Common myeloid progenitor, CD34-positive (primary cell): ENCODE measurements around the gene QKI.

ENCODE experiments used
- CTCF ChIA-PET: fragments of 350-600 bp; sonication (Branson Sonifier 250); formaldehyde crosslinking; loops from one replicate; lab custom pipeline; 2021; ENCODE audit warnings: antibody characterized with exemption; lab: Charles Lee
- POLR2A ChIA-PET: fragments of 350-600 bp; sonication (Branson Sonifier 250); formaldehyde crosslinking; loops from one replicate; lab custom pipeline; 2021; ENCODE audit warnings: antibody characterized with exemption; lab: Charles Lee
- DNase-seq, 3 donors: peaks; one replicate each; pipeline versions ENCODE4 v3.0.0 to v3.0.0-alpha.2; 2013
- H3K27ac ChIP-seq, 2 experiments: 1 replicate in 1 of 2; 2 replicates in 1 of 2; pipeline ENCODE4 v1.7.0; 2013; ENCODE audit warnings: inconsistent platforms in 2 of 2, low read length in 2 of 2, mild to moderate bottlenecking in 2 of 2, low read depth in 1 of 2, moderate library complexity in 1 of 2; ENCODE audit not compliant: severe bottlenecking in 2 of 2, insufficient read depth in 1 of 2, poor library complexity in 1 of 2
- H3K27me3 ChIP-seq, 5 experiments: replicated peaks in 2 of 5; 1 replicate in 3 of 5; 2 replicates in 2 of 5; pipeline versions ENCODE4 v1.6.1 to v1.7.0; 2013; ENCODE audit warnings: low read length in 4 of 5, mild to moderate bottlenecking in 2 of 5, moderate library complexity in 2 of 5, inconsistent platforms in 1 of 5; ENCODE audit not compliant: insufficient read depth in 5 of 5, control insufficient read depth in 4 of 5
- H3K36me3 ChIP-seq, 4 experiments: 1 replicate in 2 of 4; 2 replicates in 2 of 4; pipeline versions ENCODE4 v1.6.1 to v1.7.0; 2013; ENCODE audit warnings: low read length in 3 of 4, control low read depth in 1 of 4, mild to moderate bottlenecking in 1 of 4; ENCODE audit not compliant: control insufficient read depth in 4 of 4, insufficient read depth in 4 of 4
- H3K4me1 ChIP-seq, 4 experiments: 1 replicate in 3 of 4; 2 replicates in 1 of 4; pipeline versions ENCODE4 v1.6.1 to v1.7.1; 2013; ENCODE audit warnings: low read length in 3 of 4, mild to moderate bottlenecking in 3 of 4, control low read depth in 1 of 4, inconsistent platforms in 1 of 4, moderate library complexity in 1 of 4; ENCODE audit not compliant: control insufficient read depth in 4 of 4, insufficient read depth in 4 of 4; ENCODE audit errors: control extremely low read depth in 1 of 4
- H3K4me3 ChIP-seq, 7 experiments: 1 replicate in 4 of 7; 2 replicates in 3 of 7; pipeline versions ENCODE4 v1.5.1 to v1.7.0; 2013; ENCODE audit warnings: mild to moderate bottlenecking in 7 of 7, low read length in 6 of 7, moderate library complexity in 6 of 7, inconsistent platforms in 2 of 7, low read depth in 2 of 7, control low read depth in 1 of 7; ENCODE audit not compliant: insufficient read depth in 4 of 7, control insufficient read depth in 1 of 7; ENCODE audit errors: extremely low read depth in 1 of 7
- H3K9me3 ChIP-seq, 5 experiments: 1 replicate in 4 of 5; 2 replicates in 1 of 5; pipeline versions ENCODE4 v1.6.1 to v1.7.1; 2013; ENCODE audit warnings: low read length in 4 of 5, mild to moderate bottlenecking in 2 of 5, inconsistent platforms in 1 of 5, low read depth in 1 of 5, moderate library complexity in 1 of 5; ENCODE audit not compliant: control insufficient read depth in 4 of 5, insufficient read depth in 2 of 5; ENCODE audit errors: control extremely low read depth in 1 of 5
- WGBS: methylation state at CpG from one replicate; pipeline ENCODE4 v1.1.5; 2013; ENCODE audit not compliant: insufficient coverage; 5-methylcytosine and 5-hydroxymethylcytosine counted together

The QKI gene

DNA sequence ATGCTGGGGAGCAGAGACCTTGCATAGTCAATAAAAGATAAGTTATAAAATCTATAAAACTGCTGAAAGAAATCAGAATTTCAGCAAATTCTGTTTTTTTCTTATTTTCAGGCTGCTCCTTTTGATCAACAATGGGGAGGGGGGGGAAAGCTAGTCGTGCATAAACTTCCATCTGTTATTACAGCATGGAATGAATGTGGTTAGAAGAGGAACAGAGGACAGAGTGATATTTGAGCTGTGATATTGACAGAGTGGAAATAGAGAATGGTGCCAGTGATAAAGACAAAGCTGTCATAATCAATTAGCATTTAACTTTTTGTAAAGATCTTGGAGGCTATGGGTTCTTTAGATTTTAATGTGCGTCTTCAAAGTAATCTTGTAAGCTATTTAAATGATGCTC is 43.4 kb upstream of the QKI start:
- Histone ChIP-seq H3K4me3 (no peak overlapping the region), H3K4me1 (no peaks in the 10 kb centered on the region), H3K9me3 (no peaks in the 10 kb centered on the region), H3K27ac (no peak overlapping the region), H3K36me3 (no peaks in the 10 kb centered on the region), H3K27me3 (peaks cover 0 to 2% (median 0%) of the 10 kb centered on the region in 5 experiments)
- 67% methylated on average over 1 of the region's 2 CpGs for WGBS
- DNase-seq: no peak
- CTCF ChIA-PET: no interaction called here
- POLR2A ChIA-PET: no interaction called here

DNA sequence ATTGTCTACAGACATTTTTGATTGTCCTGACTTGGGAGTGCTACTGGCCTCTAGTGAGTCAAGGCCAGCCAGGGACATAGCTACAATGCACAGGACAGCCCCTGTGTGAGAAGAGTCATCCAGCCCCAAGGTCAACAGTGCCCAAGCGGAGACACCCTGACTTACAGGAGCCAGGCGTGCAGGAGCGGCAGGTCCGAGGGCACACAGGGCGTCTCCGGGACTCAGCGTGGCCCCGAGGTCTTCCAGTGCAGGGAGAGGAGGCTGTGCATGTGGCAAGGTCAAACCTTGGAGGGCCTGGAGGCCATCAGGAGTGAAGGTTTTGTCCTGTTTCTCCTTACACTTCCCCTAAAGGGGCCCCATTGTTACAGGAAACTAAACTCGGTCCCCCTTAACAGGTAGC is 41.3 kb upstream of the QKI start:
- H3K4me1 ChIP-seq: no peaks in the 10 kb centered on the region
- DNase-seq: no peak
- H3K27me3 ChIP-seq: peaks cover 0 to 2% (median 0%) of the 10 kb centered on the region in 5 experiments
- no peaks in the 10 kb centered on the region for H3K9me3 ChIP-seq
- POLR2A ChIA-PET: no interaction called here
- H3K36me3 ChIP-seq: no peaks in the 10 kb centered on the region
- H3K27ac ChIP-seq: no peak overlapping the region
- WGBS: 81% methylated on average over 4 of the region's 9 CpGs
- no peak overlapping the region for H3K4me3 ChIP-seq
- CTCF ChIA-PET: interaction anchor here (1.3 kb wide), 1 partner anchor 19 kb away, joined by 3 read pairs; no protein-coding TSS in a partner anchor

DNA sequence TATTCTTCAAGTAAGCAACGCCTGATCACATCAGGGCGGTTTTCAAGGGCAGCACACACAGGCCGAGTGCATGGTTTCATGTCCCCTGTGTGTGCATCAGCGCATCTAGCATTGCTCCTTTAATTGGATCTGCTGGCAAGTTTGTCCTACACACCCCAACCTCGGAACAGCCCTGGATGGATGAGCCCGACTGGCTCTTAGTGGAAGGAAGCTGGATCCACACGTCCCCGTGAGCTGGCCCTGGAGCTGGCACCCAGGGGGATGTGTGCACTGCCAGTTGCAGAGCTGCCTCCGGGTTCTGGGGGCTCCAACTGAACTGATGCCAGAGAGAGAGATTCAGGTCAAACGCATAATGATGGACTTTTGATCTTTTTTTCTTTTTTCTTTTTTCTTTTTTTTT is 39.2 kb upstream of the QKI start:
- Histone ChIP-seq H3K36me3 (no peaks in the 10 kb centered on the region), H3K4me3 (no peak overlapping the region), H3K27me3 (peaks cover 0 to 2% (median 0%) of the 10 kb centered on the region in 5 experiments), H3K9me3 (no peaks in the 10 kb centered on the region), H3K27ac (no peak overlapping the region), H3K4me1 (no peaks in the 10 kb centered on the region)
- no peak for DNase-seq
- 100% methylated on average over 8 of the region's 10 CpGs for WGBS
- CTCF ChIA-PET: interaction anchor here (1.6 kb wide), 1 partner anchor 15 kb away, joined by 3 read pairs; no protein-coding TSS in a partner anchor
- POLR2A ChIA-PET: no interaction called here

DNA sequence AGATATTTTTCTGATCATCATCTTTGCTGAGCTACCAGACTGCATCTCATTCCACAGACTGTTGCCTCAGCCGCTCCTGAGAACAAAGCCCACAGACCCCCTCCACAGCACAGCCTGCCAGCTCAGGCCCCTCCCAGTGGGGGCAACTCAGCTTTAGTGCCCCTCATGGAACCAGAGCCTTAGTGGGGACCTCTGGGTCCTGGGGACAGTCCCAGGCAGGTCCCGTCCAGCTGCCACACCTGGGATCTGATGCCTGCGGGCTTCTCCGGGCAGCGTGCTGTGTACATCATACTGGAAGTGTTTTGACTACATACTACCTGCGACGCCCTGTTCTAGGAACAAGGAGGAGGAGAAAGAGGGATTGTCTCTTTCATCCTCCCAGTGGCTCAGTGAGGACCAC is 38.3 kb upstream of the QKI start:
- Histone ChIP-seq H3K27me3 (peaks cover 0 to 2% (median 0%) of the 10 kb centered on the region in 5 experiments), H3K9me3 (no peaks in the 10 kb centered on the region), H3K27ac (no peak overlapping the region), H3K4me3 (no peak overlapping the region), H3K4me1 (no peaks in the 10 kb centered on the region), H3K36me3 (no peaks in the 10 kb centered on the region)
- no peak for DNase-seq
- 100% methylated on average over 7 of the region's 7 CpGs for WGBS
- POLR2A ChIA-PET: no interaction called here
- CTCF ChIA-PET: no interaction called here

DNA sequence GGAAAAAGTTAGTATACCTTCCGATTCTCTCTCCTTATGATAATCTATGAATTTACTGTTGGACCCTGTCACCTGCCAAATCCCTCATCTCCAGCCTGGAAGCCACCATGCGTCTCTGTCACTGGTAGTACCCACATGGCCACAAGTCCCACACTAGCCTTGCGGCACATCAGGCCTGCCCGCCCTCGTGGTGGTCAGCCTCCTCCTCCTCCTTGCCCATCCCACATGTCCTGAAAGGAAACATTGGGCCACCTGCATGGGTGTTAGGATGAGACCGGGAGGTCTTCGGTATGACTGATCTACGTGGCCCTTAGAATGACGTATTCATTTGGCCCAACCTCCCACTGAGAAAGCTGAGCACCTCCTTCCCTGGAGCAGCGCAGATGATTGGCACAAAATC is 37.0 kb upstream of the QKI start:
- no peak for DNase-seq
- Histone ChIP-seq H3K36me3 (no peaks in the 10 kb centered on the region), H3K4me3 (no peak overlapping the region), H3K27me3 (no peaks in the 10 kb centered on the region), H3K9me3 (no peaks in the 10 kb centered on the region), H3K27ac (no peak overlapping the region), H3K4me1 (no peaks in the 10 kb centered on the region)
- 94% methylated on average over 6 of the region's 10 CpGs for WGBS
- CTCF ChIA-PET: no interaction called here
- POLR2A ChIA-PET: no interaction called here

DNA sequence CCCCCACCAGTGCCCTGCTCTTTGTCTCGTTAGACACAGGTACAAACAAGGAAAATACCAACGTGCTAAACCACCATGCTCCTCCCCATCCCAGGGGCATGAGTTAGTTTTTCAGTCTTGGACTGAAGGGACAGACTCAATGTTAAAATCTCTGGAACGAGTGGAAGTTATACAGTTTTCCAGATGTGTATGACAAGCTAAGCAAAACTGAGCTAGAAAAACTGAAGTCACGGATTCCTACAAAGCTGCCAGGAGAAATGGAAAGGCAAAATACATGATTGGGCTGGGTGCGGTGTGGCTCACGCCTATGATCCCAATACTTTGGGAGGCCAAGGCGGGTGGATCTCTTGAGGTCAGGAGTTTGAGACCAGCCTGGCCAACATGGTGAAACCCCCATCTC is 34.3 kb upstream of the QKI start:
- H3K36me3 ChIP-seq: no peaks in the 10 kb centered on the region
- no peak overlapping the region for H3K4me3 ChIP-seq
- POLR2A ChIA-PET: no interaction called here
- no peaks in the 10 kb centered on the region for H3K27me3 ChIP-seq
- peaks cover 0 to 4% (median 0%) of the 10 kb centered on the region in 5 experiments for H3K9me3 ChIP-seq
- H3K27ac ChIP-seq: no peak overlapping the region
- no peaks in the 10 kb centered on the region for H3K4me1 ChIP-seq
- WGBS: 98% methylated on average over 7 of the region's 7 CpGs
- DNase-seq: no peak
- CTCF ChIA-PET: no interaction called here

DNA sequence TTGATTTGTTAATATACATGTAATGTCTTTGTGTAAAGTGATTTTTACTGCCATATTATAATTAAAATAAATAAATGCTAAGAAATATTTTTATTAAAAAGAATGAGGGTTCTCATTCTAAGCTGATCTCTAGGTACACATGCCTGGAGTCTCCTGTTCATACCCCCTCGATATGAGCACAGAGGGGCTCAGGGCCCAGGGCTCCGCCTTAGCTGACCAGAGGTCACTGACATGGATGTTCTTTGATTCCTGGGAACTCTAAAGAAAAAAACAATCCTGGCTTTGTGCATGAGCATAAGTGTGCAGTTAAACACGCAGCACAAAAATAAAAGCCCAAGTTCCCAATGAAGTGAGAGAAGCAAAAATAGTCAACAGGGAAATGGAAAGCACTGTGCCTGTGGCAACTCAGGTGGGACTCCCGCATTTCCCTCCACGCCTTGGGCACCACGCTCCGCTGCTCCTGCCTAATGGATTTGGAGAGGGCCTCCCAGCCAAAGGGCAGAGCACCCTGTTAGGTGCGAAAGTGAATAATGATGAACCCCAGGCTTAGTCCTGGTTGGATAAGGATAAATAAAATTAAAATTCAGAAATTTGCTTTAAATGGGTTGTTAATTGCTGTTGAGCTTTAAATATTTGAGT is 33.3 kb upstream of the QKI start:
- ChIA-PET POLR2A (no interaction called here), CTCF (no interaction called here)
- Histone ChIP-seq H3K4me3 (no peak overlapping the region), H3K4me1 (no peaks in the 10 kb centered on the region), H3K36me3 (no peaks in the 10 kb centered on the region), H3K9me3 (peaks cover 0 to 4% (median 0%) of the 10 kb centered on the region in 5 experiments), H3K27ac (no peak overlapping the region), H3K27me3 (no peaks in the 10 kb centered on the region)
- no peak for DNase-seq
- 97% methylated on average over 7 of the region's 8 CpGs for WGBS
